Measurements from ENCODE around the gene ARFGEF2.
"Not testable (repeated sequence)": the region's sequence is repeated elsewhere in the genome, so short reads cannot be mapped to it uniquely, and the experiment has no call there.

The ARFGEF2 gene

DNA sequence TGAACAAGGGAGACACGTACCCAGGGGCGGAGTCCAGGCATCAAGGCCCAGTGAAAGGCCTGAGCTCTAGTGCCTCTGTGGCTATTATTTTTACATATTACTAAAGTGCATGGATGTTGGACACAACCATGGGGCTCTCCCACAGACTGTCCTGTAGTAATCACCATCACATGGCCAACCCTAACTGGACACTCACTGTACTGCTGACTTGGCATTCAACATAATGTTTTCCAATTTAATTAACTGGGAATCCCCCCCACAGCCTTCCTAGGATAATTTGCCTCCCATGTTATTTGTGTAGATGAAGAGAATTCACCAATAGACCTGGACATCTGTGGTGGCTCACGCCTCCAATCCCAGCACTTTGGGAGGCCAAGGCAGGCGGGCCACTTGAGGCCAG, 34.5 kb downstream of the ARFGEF2 start:
- no peak for DNase-seq (ENCODE audit: low spot score)

GRCh38 chr20:48957053-48957481, 35.6 kb downstream of the ARFGEF2 start:
- no peak for DNase-seq (ENCODE audit: low spot score)

DNA sequence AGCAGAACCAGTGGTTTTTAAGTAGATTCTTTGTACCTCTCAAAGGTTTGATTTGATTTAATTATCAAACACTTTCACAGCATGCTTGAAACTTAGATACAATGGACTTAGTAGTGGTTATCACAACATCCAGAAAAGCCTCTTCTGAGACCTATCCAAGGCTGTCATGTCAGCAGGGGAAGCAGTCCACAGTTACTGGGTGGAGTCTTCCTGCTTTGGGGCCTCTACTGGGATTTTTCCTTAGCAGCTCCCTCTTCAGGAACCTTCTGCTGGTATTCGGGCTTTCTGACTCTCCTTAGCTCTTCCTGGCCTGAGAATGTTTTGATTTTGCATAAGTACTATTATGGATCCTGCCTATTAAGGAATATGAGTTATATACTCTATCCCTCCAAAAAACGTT, 36.0 kb downstream of the ARFGEF2 start:
- no peak for DNase-seq (ENCODE audit: low spot score)

DNA sequence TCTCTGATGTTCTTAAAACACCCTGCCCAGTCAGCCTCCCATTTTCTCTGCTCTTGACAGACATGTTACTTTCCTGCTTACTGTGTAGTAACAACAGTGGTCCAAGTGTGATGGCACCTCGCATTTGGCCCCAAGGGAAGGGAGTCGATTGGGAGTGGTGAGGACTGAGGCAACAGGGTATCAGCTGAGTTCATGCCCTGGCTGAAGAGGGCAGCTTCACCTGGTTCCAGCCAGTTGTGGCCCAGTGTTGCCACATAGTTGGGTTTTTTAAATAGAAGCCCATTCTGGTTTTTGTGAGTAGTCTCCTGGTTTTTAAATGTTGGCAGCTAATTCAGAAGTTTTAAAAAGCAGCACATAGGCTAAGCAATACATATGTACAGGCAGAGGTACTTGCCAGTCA, 37.2 kb downstream of the ARFGEF2 start:
- DNase-seq (ENCODE audit: low spot score), result no peak

- no peak for DNase-seq (ENCODE audit: low spot score)
These were observed 38.5 kb downstream of the ARFGEF2 start for GRCh38 chr20:48959899-48960550.

DNA sequence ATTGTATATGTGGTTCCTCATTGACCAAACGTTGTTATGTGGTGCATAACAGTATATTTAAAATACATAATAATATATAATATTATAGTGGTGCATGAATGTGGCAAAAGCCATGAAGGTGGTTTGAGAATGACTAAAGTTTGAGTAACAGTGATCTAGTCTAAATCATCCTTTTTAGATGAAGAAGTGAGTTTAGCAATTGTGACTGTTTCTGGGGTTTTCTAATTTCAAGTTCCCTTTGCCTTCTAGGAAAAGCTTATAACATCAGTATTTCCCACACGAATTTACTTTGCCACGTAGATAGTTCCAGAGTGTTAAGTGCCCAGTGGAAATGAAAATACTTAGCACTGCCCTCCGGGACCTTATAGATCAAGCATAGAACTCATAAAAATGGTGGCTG, 40.9 kb downstream of the ARFGEF2 start:
- no peak for DNase-seq (ENCODE audit: low spot score)

GRCh38 chr20:48962976-48963771, 41.7 kb downstream of the ARFGEF2 start:
- no peak for DNase-seq (ENCODE audit: low spot score)

DNA sequence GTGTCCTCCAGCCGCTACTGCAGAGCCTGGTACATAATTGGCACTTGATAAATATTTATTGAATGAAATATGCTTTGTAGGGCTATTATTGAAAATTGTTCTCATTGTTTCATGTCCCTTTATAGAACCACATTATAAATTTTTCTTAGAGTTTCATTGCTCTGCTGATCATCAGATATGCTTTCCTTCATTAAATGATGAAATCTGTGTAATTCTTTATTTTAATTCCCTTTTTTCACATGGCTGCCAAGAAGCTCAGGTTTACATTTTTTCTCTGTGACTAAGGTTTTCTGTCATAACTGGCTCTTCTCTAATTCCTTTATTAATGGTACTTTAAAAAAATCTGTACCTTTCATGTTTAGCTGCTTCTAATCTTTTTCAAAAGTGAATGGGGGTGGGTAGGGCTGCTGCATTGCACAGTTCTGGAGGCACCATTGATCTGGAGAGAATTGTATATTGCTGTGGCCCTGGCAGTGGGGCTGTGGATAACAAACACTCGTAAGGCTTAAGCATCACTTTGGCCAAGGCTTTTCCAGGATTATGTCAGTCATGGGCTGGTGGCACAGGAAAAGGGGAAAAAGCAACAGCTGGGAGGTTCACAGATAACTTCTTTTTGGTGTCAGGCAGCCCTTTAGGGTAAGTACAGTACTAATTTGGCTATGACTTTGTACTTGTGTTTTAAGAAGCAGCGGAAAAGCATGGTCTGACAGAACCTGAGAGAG, 43.8 kb downstream of the ARFGEF2 start:
- DNase-seq (ENCODE audit: low spot score), result peak; percentile 47

DNA sequence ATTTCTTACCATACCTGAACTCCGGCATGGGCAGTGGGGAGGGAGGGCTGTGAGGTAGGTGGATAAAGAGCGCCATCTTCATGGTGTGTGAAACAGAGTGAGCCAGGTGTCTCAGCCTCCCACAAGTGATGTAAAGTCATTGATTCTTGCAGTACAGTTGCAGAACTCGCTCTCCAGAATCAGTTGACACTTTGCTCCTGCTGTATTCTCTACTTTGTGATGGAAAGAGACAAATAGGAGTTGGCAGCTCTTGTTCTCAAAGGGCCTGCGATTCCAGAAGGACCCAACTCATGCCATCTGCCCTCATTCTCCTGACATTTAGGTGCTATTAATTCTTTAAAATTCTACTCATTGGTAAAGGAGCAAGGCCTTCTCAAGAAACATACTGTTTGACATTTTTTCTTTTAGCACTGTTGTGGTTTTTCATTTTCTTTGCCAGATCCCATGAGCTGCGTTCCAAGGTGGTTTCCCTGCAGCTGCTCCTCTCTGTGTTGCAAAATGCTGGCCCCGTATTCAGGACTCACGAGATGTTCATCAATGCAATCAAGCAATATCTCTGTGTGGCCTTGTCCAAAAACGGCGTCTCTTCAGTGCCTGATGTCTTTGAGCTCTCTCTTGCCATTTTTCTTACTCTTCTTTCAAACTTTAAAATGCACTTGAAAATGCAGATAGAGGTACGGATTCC, 49.3 kb downstream of the ARFGEF2 start:
- DNase-seq (ENCODE audit: low spot score), result peak; percentile 29

- no peak for DNase-seq (ENCODE audit: low spot score)
These were observed 50.4 kb downstream of the ARFGEF2 start for GRCh38 chr20:48971956-48972355.

DNA sequence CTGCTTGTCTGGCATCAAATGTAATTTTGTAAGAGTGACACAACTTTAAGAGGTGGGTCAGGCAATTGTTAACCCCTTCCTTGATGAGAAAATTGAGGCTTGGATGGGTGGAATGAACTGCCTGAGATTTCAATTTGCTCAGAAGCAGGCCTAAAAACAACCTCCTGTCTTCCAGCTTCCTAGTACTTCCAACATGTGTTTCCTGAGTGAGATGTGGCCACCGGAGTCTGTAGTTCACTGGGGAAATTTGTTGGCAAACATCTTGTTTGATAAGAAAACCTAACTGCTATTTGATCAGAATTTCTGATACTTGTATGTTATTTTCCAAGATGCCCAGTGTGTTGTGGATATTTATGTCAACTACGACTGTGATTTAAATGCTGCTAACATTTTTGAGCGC, 51.3 kb downstream of the ARFGEF2 start:
- no peak for DNase-seq (ENCODE audit: low spot score)

- DNase-seq (ENCODE audit: low spot score), result no peak
These were observed 54.4 kb downstream of the ARFGEF2 start for GRCh38 chr20:48975955-48976354.

GRCh38 chr20:48979980-48980379, 58.5 kb downstream of the ARFGEF2 start:
- DNase-seq (ENCODE audit: low spot score), result not testable (repeated sequence)

GRCh38 chr20:48983423-48984400, 62.2 kb downstream of the ARFGEF2 start:
- DNase-seq (ENCODE audit: low spot score), result peak; percentile 30

- no peak for DNase-seq (ENCODE audit: low spot score)
These were observed 63.2 kb downstream of the ARFGEF2 start for GRCh38 chr20:48984575-48985219.

DNA sequence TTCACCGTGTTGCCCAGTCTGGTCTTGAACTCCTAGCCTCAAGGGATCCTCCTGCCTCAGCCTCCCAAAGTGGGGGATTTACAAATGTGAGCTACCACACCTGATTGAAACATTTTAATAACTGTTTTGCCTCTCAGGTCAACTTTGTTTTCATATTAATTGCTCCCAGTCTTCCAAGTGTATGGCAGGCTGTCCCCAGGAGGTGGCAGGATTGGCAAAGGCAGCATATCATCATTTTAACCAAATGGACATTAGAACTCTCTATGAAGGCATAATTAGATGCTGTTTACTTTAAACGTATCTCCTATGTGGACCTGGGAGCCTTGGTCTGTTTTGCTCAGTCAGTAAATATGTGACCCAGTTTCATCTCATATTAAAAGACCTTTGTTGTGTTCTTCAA, 65.4 kb downstream of the ARFGEF2 start:
- peak; percentile 23 for DNase-seq (ENCODE audit: low spot score)

GRCh38 chr20:48990467-48990866, 69.0 kb downstream of the ARFGEF2 start:
- DNase-seq (ENCODE audit: low spot score), result no peak

GRCh38 chr20:48995589-48995988, 74.1 kb downstream of the ARFGEF2 start:
- DNase-seq (ENCODE audit: low spot score), result no peak

DNA sequence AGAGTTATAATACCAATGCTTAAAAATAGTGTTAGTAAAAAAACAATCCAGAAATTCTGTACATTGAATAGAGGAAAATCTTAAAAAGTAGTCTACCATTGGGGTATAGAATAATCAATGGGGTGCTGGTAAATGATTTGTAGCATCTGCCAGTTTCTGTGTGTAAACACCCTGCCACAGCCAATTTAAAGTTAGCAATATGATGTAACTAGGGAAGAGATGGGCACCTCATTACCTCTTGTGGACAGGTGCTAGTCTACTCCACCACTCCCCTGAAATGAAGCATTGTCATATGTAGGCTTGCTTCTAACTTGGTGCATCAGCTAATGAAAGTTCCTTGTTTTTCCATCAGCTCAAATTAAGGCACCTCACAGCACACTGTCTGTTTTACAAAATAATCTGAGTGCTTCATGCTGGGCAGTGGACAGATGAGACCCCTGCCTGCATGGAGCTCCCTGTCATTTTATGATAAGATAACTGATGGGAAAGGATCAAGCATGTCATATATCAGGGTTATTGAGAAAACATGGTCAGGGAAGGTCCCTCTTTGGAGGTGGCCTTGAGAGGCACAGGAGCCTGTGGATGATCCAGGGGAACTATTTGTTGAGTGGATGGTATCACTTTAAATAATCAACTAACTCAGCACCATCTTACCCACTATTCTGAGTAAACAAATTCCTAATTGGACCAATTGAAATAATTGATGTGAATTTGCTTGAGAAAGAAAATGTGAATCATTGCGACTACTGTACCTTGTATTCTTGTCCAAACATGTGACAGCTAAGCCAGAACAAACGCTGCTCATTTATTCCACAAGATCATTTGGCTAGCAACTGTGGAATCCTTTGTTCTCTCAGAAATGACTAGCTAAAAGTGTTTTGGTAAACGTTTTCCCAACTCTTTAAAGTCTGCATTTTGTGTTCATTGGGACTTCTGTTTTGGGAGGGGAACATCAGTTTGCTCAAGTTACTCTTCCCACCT, 78.7 kb downstream of the ARFGEF2 start:
- no peak for DNase-seq (ENCODE audit: low spot score)
